Karpas-422 (cell line): ENCODE data around the gene TREML1. TPM values are rescaled to one million over a fixed set of nuclear protein-coding genes. Genes with fewer than 3 reads are reported as not detected.

Experiments used
- DNase-seq: peaks from one replicate; pipeline ENCODE4 v3.0.0-alpha.2; 2015
- H2AFZ ChIP-seq: fragments of 200-600 bp; sonication (generic); 2 replicates; pipeline ENCODE4 v1.6.1; 2014; ENCODE audit warnings: antibody characterized with exemption, low read length, mixed read lengths
- H3K27ac ChIP-seq: fragments of 200-600 bp; sonication (generic); 2 replicates; pipeline ENCODE4 v1.5.1; 2014; ENCODE audit warnings: mild to moderate bottlenecking, low read length, moderate library complexity
- H3K27me3 ChIP-seq: fragments of 200-600 bp; sonication (generic); 2 replicates; pipeline ENCODE4 v1.6.1; 2014; ENCODE audit warnings: low read length, mixed read lengths
- H3K36me3 ChIP-seq: fragments of 200-600 bp; sonication (generic); 2 replicates; pipeline ENCODE4 v1.6.1; 2014; ENCODE audit warnings: low read length, mixed read lengths; ENCODE audit not compliant: insufficient read depth
- H3K4me1 ChIP-seq: fragments of 200-600 bp; sonication (generic); 2 replicates; pipeline ENCODE4 v1.6.1; 2014; ENCODE audit warnings: mild to moderate bottlenecking, low read length, mixed read lengths
- H3K4me2 ChIP-seq: fragments of 200-600 bp; sonication (generic); 2 replicates; pipeline ENCODE4 v1.6.1; 2014; ENCODE audit warnings: low read length, low read depth, mild to moderate bottlenecking; ENCODE audit not compliant: poor library complexity, severe bottlenecking
- H3K4me3 ChIP-seq: fragments of 200-600 bp; sonication (generic); 2 replicates; pipeline ENCODE4 v1.5.1; 2014; ENCODE audit warnings: mild to moderate bottlenecking, antibody characterized with exemption, low read length, mixed read lengths
- H3K79me2 ChIP-seq: fragments of 200-600 bp; sonication (generic); 2 replicates; pipeline ENCODE4 v1.6.1; 2014; ENCODE audit warnings: mild to moderate bottlenecking, low read length, mixed read lengths
- H3K9ac ChIP-seq: fragments of 200-600 bp; sonication (generic); 2 replicates; pipeline ENCODE4 v1.6.0; 2014; ENCODE audit warnings: low read length
- H3K9me2 ChIP-seq: fragments of 200-600 bp; sonication (generic), shearing (Covaris generic); replicated peaks from 2 replicates; pipeline ENCODE4 v1.6.0; 2014; ENCODE audit warnings: mild to moderate bottlenecking, low read length, moderate library complexity; ENCODE audit not compliant: insufficient read depth
- H3K9me3 ChIP-seq: fragments of 300-700, 200-600 bp; sonication (generic); 2 replicates; pipeline ENCODE4 v1.6.1; 2014; ENCODE audit warnings: low read length, mixed read lengths
- H4K20me1 ChIP-seq: fragments of 200-600 bp; sonication (generic); 2 replicates; pipeline ENCODE4 v1.6.1; 2014; ENCODE audit warnings: mild to moderate bottlenecking, antibody characterized with exemption, low read length, low read depth; ENCODE audit not compliant: insufficient read depth
- total RNA-seq: library from RNA; depleted of rRNA; stranded (reverse); fragments of >200 nt; shearing (Covaris generic); gene quantifications from 2 replicates; pipeline ENCODE4 v1.2.3, GENCODE V29; 2014; ENCODE audit warnings: low replicate concordance

Gene TREML1
- total RNA-seq, 1 experiment from 2014 or later = not detected

DNA sequence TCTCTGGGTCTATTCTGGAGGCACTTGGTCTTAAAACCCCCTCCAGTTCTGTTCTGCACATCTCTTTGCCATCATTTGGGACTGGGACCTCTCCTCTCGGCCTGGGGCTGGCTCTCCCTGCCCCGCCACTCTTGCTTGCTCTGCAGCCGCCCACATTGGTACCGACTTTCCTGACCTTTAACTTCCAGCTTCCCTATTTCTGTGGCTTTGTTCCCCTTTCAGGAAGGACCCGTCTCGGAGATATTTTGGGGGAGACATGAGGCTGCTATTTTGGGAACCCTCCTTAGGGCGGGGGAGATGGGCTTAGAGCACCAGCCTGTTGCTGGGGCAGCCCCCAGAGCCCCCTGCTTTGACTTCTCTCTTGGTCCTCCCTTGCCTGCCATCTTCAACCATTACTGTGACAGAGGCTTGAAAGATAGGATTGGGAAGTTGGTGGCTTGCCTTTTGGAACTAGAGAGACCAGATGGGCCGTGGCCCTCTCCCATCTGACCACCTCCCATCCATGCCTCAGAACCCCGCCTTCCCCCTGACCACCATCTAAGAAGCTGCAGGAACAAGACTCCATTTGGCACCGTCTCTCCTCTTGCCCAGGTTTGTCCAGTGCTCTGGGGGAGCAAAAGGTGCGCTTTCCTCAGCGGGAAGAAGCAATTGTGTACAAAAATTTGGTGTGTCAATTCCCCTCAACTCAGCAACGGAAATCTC is 7.9 kb upstream of the TREML1 start:
- H3K4me2 ChIP-seq = no peak overlapping the region
- no peak overlapping the region for H3K4me3 ChIP-seq

GRCh38 chr6:41161380-41161779 is 7.2 kb upstream of the TREML1 start:
- Histone ChIP-seq H3K4me2 (no peak overlapping the region), H3K27me3 (no peaks in the 10 kb centered on the region)
- DNase-seq = no peak

More for the DNA sequence above, 7.9 kb upstream of the TREML1 start:
- Histone ChIP-seq H3K9ac (no peak overlapping the region), H3K27me3 (no peaks in the 10 kb centered on the region), H3K9me2 (no peaks in the 10 kb centered on the region), H3K79me2 (no peaks in the 10 kb centered on the region), H3K4me1 (no peaks in the 10 kb centered on the region), H2AFZ (no peak overlapping the region), H3K9me3 (no peaks in the 10 kb centered on the region), H3K36me3 (no peaks in the 10 kb centered on the region), H3K27ac (no peak overlapping the region), H4K20me1 (no peaks in the 10 kb centered on the region)
- DNase-seq = no peak

DNA sequence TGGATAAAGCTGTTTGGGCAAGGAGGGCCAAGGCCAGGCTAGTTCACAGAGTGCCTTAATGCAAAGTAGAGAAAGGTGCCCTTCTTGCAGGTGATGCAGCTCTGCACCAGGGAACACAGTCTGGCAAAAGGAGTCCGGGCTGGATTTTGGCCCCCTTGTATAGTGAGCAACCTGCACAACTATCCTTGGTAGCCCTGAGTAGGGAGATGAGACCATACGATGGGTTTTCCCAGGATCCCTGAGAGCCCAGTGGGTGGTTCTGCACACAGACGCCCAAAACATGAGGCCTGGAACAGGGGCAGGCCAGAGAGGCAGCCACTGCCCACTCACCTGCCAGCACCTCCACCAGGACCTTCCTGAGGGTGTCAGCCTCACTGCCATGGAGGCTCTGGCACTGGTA is 6.8 kb upstream of the TREML1 start:
- Histone ChIP-seq H3K4me3 (no peak overlapping the region), H3K9ac (no peak overlapping the region), H3K9me3 (no peaks in the 10 kb centered on the region), H3K9me2 (no peaks in the 10 kb centered on the region), H3K27ac (no peak overlapping the region), H3K36me3 (no peaks in the 10 kb centered on the region), H4K20me1 (no peaks in the 10 kb centered on the region), H3K4me1 (no peaks in the 10 kb centered on the region), H2AFZ (no peak overlapping the region), H3K4me2 (no peak overlapping the region), H3K27me3 (no peaks in the 10 kb centered on the region), H3K79me2 (no peaks in the 10 kb centered on the region)
- no peak for DNase-seq

More at GRCh38 chr6:41161380-41161779, 7.2 kb upstream of the TREML1 start:
- Histone ChIP-seq H3K4me3 (no peak overlapping the region), H3K9me2 (no peaks in the 10 kb centered on the region), H2AFZ (no peak overlapping the region), H3K4me1 (no peaks in the 10 kb centered on the region), H4K20me1 (no peaks in the 10 kb centered on the region), H3K9ac (no peak overlapping the region), H3K36me3 (no peaks in the 10 kb centered on the region), H3K27ac (no peak overlapping the region), H3K9me3 (no peaks in the 10 kb centered on the region), H3K79me2 (no peaks in the 10 kb centered on the region)

- no peaks in the 10 kb centered on the region for H4K20me1 ChIP-seq
- H3K4me2 ChIP-seq = no peak overlapping the region
Observed at GRCh38 chr6:41159415-41160082, 5.4 kb upstream of the TREML1 start.

DNA sequence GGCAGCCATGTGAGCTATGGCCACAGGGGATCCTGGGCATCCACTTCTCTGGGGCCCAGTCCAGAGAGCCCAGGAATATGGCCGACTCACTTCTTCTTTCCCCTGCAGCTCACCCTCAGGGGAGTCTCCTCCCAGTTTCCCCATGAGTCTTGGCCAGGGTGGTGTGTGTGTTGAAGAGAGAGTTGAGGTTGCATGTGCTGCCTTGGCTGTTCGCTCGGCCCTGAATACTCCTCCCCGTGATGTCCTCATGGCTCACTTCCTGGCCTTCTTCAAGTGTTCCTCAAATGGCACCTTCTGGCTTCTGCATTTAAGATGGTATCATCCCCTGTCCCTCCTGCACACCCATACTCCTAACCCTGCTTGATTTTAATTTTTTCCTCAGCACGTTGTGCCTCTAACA is 3.2 kb upstream of the TREML1 start:
- Histone ChIP-seq H3K27me3 (no peaks in the 10 kb centered on the region), H4K20me1 (no peaks in the 10 kb centered on the region), H3K4me2 (no peak overlapping the region), H2AFZ (no peak overlapping the region), H3K27ac (no peak overlapping the region), H3K79me2 (no peaks in the 10 kb centered on the region), H3K9me2 (no peaks in the 10 kb centered on the region), H3K4me1 (no peaks in the 10 kb centered on the region), H3K9ac (no peak overlapping the region), H3K9me3 (no peaks in the 10 kb centered on the region), H3K36me3 (no peaks in the 10 kb centered on the region), H3K4me3 (no peak overlapping the region)
- no peak for DNase-seq

More at GRCh38 chr6:41159415-41160082, 5.4 kb upstream of the TREML1 start:
- Histone ChIP-seq H3K79me2 (no peaks in the 10 kb centered on the region), H3K36me3 (no peaks in the 10 kb centered on the region), H3K9ac (no peak overlapping the region), H2AFZ (no peak overlapping the region), H3K4me1 (no peaks in the 10 kb centered on the region), H3K9me2 (no peaks in the 10 kb centered on the region), H3K9me3 (no peaks in the 10 kb centered on the region), H3K4me3 (no peak overlapping the region), H3K27ac (no peak overlapping the region), H3K27me3 (no peaks in the 10 kb centered on the region)
- DNase-seq = no peak

GRCh38 chr6:41156771-41157170 is 2.6 kb upstream of the TREML1 start:
- Histone ChIP-seq H4K20me1 (no peaks in the 10 kb centered on the region), H3K4me3 (no peak overlapping the region), H3K4me1 (no peaks in the 10 kb centered on the region), H3K9me2 (no peaks in the 10 kb centered on the region), H3K9me3 (no peaks in the 10 kb centered on the region), H3K36me3 (no peaks in the 10 kb centered on the region), H3K4me2 (no peak overlapping the region), H3K27ac (no peak overlapping the region), H3K27me3 (no peaks in the 10 kb centered on the region), H3K79me2 (no peaks in the 10 kb centered on the region), H2AFZ (no peak overlapping the region), H3K9ac (no peak overlapping the region)
- no peak for DNase-seq

DNA sequence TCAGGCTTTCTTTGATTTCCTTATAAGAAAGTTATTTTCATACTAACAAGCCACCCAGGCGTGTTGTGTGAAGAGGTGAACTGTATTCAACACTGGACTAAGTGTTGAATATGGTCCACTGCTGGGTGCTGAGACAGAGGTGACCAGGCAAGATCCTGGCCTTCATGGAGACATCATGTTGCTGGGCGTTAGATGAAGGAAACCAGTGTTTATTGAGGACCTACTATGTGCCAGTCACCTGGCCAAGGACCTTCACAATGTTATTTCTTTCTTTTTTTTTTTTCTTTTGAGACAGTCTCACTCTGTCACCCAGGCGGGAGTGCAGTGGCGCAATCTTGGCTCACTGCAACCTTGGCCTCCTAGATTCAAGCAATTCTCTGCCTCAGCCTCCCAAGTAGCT is 1.9 kb upstream of the TREML1 start:
- H3K9me2 ChIP-seq = no peaks in the 10 kb centered on the region
- H3K9me3 ChIP-seq = no peaks in the 10 kb centered on the region
- no peaks in the 10 kb centered on the region for H3K79me2 ChIP-seq
- H3K4me2 ChIP-seq = no peak overlapping the region
- H2AFZ ChIP-seq = no peak overlapping the region
- no peaks in the 10 kb centered on the region for H3K4me1 ChIP-seq
- H3K4me3 ChIP-seq = no peak overlapping the region
- H3K9ac ChIP-seq = no peak overlapping the region
- H3K36me3 ChIP-seq = no peaks in the 10 kb centered on the region
- H4K20me1 ChIP-seq = no peaks in the 10 kb centered on the region
- no peaks in the 10 kb centered on the region for H3K27me3 ChIP-seq
- DNase-seq = no peak
- no peak overlapping the region for H3K27ac ChIP-seq

DNA sequence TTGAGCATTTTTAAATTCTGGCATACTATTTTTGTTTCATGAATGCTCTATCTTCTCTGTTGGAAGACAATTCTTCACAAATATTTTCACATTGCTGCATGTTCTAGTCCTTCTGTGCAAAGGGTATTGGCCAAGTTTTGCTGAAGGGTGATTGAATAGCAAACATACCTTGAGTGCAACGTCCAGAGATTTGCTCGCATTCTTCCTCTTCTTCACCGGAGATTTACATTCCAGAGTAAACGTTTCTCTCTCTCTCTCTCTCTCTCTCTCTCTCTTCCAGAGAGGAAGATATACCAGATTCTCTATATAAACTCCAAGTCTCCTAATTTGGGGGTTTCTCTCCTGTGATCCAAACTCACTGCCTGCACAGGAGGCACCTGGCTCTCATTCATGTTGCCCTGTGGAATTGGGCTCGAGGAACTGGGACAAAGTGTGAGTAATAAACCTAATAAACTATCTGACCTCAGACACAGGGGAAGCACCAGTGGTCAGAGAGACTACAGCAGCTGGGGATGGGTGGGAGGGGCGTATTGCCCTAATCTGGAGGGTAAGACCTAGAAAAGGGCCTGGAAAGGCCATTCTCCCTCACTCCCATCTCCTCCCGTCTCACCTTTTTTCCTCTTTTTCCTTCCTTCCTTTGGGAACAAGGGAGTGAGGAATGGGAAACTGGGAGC is 1.1 kb upstream of the TREML1 start:
- Histone ChIP-seq H3K9me2 (no peaks in the 10 kb centered on the region), H2AFZ (no peak overlapping the region), H3K4me2 (no peak overlapping the region), H3K27me3 (no peaks in the 10 kb centered on the region), H3K36me3 (no peaks in the 10 kb centered on the region), H3K4me1 (no peaks in the 10 kb centered on the region), H3K9ac (no peak overlapping the region), H3K27ac (no peak overlapping the region), H3K79me2 (no peaks in the 10 kb centered on the region), H4K20me1 (no peaks in the 10 kb centered on the region), H3K9me3 (no peaks in the 10 kb centered on the region), H3K4me3 (no peak overlapping the region)
- DNase-seq = no peak
